ENCODE measurements around the gene MIA2.

Gene MIA2

DNA sequence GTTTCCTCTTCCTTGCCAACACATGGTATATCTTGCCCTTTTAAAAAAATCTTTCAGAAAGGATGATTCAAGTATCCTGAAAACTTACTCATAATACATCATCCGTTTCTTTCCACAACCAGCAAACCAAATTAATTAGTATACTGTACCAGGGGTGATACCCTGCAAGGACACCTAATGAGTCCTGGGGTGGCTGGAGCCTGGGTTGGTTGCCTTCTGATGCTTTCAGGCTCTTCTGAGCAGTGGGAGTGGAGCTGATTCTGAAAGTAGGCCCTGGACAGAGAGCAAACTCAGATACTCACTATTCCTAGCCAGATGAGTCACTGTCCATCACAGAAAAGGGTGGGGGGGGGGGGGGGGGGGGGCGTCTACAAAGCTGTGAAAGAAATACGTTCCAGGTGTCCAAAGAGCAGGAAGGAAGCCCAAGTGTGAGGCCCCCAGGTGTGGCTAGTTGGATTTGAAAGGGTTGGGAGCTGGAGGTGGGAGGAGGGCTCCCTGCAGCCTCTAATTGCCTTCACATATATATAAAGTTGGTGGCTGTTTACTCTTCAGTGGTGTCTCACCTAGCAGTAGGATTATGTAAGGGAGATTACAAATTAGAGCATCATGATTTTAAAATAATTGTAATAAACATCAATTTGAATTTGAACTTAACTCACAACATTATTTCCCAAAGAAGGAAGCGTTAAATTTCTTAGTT, 162.0 kb downstream of the MIA2 start:
- no peak for DNase-seq

DNA sequence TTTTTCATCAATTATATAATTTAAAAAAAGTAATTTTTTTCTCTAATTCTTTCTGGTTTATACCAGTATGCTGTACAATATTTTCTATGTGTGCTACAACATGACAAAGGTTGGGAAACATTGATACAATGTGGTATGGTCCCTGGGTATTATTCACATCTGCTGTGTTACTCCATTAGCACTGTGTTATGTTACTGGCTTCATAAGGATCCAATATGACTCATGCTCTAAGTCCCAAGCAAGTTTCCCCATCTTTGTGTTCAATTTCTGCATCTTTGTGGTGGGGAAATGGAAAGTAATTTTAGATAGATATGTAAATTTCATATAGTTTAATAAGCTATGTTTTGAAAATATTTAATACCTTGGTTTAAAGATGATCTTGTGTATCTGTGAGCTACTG, 162.7 kb downstream of the MIA2 start:
- no peak for DNase-seq

DNA sequence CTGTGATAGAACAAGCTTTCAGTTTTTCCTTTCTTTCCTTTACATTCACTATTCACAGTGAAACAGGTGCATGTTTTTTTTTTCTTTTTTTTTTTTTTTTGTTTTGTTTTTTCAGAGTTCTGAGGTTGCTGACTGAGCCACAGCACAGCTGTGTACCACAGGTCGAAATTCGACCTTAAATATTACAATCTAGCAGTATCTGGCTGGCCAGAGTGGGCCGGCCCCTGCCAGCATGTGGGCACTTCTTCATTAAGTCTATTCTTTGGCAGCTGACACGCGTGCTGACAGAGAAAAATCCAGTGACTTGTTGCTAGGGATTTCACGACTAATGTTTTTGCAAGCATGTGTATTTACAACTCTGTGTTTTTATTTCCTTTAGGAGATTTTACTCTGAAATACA, 164.7 kb downstream of the MIA2 start:
- DNase-seq, result no peak

DNA sequence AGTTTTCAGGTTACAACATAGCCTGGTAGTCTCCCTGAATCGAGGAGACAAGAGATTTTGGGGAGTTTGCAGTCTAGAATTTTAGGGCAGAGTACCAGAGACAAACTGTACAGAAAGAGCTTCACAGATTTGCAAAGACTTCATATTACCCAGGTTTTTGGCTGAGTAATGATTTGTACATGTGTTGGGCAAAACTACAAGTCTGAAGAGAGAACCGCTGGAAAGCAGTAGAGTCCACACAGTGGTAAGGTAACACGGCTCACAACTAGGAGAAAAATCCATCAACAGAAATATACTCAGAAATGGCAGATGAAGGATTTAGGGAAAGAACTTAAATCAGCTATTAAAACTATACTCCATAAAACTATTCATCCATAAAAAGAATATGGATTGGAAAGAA, 172.8 kb downstream of the MIA2 start:
- DNase-seq, result no peak

DNA sequence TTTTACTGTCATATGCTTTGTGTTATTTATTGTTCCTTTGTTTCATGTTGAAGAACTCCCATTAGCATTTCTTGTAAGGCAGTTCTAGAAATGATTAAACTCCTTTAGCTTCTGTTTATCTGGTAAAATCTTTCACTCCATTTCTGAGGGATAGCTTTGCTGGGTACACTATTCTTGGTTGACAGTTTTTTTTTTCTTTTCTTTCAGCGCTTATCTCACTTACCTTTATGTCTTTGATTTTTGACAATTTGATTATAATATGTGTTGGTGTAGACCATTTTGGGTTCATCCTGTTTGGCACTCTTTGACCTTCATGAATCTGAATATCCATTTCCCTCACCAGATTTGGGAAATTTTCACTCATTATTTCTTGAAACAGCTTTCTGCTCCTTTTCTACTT, 182.4 kb downstream of the MIA2 start:
- no peak for DNase-seq

DNA sequence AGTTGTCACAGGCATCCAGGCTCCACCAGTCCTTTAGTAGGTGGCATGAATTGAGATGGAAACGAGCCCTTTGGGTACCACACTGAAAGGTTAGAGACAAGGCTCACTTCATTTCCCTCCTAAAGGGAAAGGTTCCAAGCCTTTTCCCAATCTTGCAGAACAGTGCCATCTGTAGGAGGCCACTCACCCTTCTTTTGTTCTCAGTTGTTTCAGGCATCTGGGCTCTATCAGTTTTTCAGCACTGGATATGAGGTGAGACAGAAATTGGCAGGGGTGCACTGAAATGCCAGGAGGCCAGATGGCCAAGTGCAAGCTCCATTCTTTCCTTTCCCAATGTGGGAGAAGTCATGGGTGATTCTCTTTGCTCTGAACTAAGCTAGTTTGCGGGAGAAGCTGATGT, 183.3 kb downstream of the MIA2 start:
- DNase-seq, result no peak

DNA sequence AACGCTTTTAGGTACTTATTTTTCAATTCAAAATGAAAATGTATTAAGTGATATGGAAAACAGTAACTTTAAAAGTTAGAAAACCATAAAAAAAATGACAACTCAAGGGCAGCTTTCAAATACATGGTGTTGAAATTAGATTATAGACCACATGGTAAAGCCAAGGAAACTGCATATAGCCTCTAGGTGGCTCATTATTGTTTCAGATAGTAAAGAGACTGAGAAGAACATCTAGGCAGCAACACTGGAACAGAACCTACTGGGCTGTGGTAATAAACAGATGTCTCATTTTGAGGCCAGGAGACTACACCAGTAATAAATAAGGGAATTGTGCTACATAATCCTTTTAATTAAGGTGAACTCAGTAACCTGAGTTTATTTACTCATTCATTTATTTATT, 185.6 kb downstream of the MIA2 start:
- no peak for DNase-seq

DNA sequence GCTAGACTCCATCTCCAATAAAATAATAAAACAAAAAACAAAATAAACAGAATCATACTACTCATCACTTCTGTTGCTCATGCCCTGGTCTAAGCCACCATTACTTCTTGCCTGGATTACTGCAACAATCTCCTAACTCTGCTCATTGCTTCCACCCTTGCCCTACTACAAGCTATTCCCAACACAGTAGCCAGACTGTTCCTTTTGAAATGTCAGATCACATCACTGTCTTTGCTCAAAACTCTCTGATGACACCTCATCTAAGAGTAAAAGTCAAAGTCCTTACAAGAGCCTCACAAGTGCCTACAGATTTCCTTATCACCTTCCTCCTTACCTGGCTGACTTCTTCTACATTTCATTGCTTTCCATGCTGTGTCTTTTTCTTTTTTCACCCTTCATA, 188.5 kb downstream of the MIA2 start:
- DNase-seq, result no peak

DNA sequence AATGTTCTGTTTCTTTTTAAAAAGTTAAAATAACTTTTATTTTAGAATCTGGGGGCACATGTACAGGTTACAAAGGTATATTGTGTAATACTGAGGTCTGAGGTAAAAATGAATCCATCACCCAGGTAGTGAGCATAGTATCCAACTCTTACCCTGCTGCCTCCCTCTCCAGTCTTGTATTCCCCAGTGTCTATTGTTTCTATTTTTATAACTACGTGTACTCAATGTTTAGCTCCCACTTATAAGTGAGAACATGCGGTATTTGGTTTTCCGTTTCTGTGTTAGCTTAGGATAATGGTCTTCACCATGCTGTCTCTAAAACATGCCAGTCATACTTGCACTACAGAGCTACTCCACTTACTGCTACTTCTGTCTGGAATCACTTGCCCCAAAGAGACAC, 190.1 kb downstream of the MIA2 start:
- no peak for DNase-seq

DNA sequence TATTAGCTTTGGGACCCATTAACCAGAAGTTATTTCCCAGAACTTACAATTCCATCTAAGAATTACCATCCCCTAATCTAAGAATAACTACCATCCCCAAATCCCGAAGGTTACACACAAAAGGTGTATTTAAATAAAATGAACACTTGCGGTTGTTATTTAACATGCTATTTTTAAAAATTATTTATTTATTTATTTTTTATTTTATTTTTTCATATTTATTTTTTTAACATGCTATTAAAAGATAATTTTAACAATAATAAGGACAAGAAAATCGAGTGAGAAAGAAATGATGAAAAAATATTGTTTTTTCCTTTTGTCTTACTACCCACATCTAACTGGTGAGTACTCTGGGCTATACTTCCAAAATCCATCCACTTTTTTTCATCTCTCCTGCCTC, 192.2 kb downstream of the MIA2 start:
- DNase-seq, result no peak

DNA sequence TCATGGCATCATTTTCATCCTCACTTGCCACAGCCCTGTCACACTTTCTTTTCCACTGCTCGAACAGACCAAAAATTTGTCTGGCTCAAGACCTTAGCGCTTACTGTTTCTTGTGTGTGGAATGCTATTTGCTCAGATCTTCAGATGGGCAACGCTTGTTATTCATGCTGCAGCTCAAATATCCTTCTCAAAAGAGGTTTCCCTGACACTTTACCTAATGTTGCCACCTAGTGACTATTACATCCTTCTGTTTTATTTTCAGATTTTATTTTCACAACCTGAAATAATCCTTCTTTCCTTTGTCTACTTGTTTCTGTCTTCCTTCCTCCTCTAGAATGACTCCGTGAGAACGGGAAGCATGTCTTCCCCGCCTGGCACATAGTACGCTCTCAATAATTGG, 192.9 kb downstream of the MIA2 start:
- DNase-seq, result no peak

DNA sequence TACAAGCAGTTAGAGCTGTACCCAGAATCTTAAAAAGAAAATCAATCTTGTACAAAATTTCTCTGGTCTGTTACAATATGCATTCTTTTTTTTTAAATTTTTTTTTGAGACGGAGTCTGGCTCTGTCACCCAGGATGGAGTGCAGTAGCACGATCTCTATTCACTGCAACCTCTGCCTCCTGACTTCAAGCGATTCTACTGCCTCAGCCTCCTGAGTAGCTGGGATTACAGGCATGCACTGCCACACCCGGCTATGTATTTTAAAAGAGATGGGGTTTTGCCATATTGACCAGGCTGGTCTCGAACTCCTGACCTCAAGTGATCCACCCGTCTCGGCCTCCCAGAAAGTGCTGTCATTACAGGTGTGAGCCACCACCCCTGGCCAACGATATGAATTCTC, 194.4 kb downstream of the MIA2 start:
- DNase-seq, result no peak

DNA sequence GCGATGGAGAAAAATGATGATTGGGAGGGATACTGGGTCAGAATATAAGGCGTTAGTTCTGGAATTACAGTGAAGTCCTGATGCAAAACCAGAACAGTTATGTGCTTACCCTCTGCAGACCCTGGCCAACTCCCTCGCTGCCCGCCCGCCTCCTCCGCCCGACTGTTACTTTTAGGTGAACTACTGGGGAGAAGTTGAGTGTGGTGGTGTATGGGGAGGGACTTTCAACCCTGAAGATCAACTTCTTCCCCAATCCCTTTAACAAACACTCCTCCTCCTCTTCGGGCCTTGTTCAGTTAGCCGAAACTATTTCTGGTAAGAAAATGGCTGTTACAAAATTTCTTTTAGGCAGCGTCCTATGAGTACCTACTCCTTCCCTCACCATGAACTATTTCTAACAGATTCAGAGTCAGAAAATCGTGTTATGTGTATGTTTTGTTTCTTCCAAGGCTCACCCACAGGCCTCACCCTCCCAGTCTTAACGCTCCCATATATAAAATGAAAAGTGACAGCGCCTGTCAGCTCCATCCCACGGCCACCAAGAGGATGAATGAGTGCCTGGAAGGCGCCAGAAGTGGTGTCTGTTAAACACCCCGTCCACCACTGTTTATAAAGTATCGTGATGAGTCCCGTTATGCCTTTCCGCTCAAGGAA, 197.2 kb downstream of the MIA2 start:
- DNase-seq, result no peak

DNA sequence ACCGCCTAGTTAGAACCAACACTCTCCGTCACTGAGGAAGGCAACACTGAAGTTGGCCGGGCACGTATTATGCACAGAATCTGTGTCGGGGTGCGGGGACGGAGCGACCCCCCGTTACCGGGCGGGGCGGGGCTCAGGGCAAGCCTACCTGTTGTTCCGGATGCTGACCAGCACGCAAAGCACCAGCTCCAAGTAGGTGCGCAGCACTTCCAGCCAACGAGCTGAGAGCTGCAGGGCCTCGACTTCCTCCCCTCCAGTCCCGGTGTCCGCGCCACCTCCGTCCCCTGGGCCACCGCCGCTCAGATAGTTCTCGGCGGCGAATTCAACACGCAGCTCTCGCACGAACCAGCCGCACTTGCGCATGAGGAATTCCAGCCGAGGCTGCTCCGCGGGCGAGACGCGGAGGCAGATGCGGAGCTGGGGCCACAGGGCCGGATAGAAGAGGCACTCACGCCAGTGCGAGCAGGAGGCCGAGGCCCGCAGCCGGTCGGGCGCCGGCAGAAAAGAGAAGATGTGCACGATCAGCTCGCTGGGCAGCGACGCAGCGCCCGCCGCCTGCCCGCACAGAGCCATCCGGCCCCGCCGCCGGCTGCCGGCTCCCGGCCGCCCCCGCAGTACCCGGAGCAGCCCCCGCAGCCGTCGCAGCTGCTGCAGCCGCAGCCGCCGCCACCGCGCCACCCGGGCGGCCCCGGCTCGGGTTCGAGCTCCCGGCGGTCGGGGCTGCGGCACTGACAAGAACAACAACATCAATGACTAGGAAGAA, 197.9 kb downstream of the MIA2 start:
- DNase-seq, result peak; percentile 22 to 35

DNA sequence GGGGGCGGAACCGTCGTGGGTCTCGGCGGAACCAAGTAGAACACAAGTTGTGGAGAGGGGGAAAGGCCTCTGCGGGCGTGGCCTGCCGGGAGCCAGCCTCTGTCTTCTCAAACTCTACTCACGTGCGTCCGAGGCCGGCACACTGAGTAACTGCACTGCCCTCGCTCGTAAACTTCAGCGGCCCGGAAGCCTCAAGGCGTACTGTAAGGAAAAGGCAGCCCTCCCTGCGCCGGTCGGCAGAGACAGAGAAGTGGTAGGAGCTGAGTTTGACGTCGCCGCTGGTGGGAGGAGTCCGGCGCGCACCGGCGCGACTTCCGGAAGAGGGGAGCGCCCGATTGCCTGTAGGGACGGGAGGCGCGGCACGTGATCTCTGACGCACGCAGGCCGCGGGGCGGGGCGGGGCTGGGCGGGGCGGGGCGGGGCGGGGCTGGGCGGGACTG, 198.5 kb downstream of the MIA2 start, which contains the start of gene FBXO33:
Gene FBXO33 (minus strand): TSS at position 255 of the 440 bp plus-strand sequence. CDS start 271 bp downstream, outside the sequence.
- DNase-seq, result peak; percentile 92 to 96

DNA sequence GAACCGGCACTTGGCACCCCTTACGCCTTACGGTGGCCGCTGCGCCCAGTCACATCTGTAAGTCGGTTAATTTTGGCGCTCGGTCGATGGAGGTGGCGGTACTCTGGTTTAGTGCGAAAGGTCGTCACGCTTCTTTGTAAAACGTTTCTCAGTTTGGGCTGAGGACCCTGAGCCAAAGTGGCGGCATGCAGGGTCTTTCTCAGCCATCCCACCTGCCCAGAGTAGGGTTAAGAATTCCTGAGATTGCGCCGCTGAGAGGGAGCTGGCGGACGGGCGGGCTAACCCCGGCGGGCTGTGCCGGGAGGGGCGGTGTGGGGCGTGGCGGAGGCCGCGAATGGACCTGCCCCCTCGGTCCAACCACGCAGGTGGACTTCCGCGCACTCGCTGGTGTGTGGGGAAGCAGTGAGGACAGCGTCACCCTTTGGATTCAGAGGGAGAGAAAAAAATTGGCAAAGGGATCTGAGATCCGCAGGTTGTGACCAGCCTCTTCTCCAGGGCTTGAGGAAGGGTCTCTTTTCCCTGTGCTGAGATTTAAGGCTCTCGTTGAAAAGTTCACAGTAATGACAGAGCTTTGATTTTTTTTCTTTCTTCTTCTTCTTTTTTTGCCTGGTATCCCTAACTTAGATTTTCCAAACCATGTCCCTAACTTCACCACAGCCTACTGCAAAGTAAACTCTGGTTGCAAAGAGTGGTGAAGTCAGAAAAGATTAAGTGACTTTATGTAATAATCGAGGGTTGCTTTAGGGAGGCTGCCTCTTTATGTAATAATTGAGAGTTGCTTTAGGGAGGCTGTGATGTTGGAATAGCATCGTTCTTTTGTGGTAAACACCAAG, 199.1 kb downstream of the MIA2 start:
- DNase-seq, result peak; percentile 63 to 65

DNA sequence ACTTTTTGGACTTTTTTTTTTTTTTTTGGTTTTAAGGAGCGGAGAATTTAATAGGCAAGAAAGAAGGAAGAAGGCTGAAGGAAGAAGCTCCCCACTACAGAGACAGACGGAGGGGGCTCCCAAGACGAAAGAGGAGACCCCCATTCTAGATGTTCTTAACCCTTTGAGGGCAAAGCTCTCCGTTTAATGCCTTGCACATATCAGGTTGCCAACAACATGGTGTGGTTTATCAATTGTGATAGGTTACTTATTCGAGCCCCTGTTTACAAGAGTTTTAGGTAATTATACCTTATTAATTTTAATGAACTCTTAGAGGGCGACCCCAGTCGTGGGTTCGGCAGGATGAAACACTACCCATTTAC, 199.7 kb downstream of the MIA2 start:
- DNase-seq, result no peak

DNA sequence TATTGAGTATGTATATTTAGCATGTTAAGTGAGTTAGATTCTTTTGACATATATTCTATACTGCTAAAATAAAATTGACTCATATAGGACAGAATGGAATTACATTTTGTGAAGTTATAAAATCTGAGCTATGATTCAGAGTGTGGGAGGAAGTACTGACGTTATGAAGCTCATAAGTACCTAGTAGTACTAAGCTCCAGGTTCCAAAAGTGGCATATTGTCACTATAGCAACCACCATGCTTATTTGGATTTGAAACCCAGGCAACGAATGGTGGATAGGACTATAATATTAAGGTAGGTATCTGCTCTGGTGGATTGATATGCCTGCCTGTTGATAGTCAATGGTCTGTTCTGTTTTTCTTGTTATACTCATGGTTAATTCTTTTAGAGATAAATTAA, 200.7 kb downstream of the MIA2 start:
- DNase-seq, result no peak

DNA sequence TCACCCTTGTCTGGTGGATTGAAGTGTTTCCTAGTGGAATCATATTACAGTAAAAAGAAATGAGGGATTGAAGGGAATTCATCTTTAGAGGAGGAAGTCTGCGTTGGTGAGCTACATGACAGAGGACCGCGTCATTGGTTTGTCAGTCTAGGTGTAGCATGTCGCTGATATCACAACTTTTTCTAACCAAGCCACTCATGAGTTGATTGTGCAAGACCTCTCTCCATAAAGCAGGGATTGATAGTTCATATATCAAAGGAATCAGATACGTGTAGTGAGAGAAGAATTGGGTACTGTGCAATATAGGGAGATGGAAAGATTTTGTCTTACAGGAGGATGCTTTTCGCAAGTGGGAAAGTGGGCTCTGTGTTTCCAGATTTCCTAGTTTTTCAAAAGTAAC, 201.5 kb downstream of the MIA2 start:
- no peak for DNase-seq
